Measurements from ENCODE around the gene SOX18. TPM values are rescaled to one million over a fixed set of nuclear protein-coding genes. Genes with fewer than 3 reads are reported as not detected.
A peak's percentile ranks its signal among the peaks of the same experiment; 100 is the strongest.

SOX18 gene
- total and polyA plus RNA-seq, 2 of the 13 experiments (the other 11 are each of a cell fraction or from before 2014, with no cell fraction given) = 1.6 to 1.9 TPM

DNA sequence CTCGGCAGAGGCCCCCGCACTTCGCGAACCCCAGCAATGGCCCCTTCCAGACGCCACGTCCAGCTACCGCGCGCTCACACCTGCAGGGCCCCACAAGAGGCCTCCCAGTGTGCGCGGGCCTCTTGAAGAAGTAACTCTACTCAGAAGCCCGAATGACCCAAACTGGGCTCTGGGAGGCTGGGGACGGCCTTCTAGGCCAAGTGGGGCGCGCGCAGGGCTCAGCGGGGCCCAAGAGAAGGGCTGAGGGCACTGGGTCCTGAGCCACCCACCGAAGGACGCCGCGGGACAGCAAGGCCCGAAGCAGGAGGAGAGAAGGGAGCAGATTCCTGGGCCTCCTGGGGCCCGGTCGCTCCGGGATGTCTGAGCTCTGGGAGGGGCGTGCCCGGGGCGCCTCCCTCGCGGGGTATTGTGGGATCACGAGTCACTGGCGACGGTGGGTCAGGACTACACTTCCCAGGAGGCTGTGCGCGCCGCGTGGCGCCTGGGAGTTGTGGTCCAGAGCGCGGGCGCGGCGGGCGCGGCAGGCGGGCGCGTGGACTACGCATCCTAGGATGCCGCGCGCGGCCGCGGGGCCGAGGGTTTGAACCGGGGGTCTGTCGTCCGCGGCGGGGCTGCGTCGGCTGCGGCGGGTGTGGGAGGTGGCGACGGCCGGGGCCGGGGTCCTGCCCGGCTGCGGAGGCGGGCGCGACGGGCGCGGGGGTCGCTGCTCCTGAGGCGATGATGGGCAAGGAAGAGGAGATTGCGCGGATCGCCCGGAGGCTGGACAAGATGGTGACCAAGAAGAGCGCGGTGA lies 13.4 kb upstream of the SOX18 start, which contains the start of gene TCEA2 (continued):
- TF ChIP-seq EEA1 (CRISPR knock-in tag; IDR thresholded peaks at IDR 0.05; ENCODE audit: borderline replicate concordance) (peak; percentile 3; the same call in 1 of the 2 replicates), GABPB1 (CRISPR knock-in tag; IDR thresholded peaks at IDR 0.05) (peak; percentile 94), BRD4 (CRISPR knock-in tag; IDR thresholded peaks at IDR 0.05) (no peak; the same call in 1 of the 2 replicates), FOXK1 (CRISPR knock-in tag; IDR thresholded peaks at IDR 0.05; ENCODE audit: borderline replicate concordance, low read depth) (peak; percentile 91; the same call in 1 of the 2 replicates), ZNF350 (CRISPR knock-in tag; IDR thresholded peaks at IDR 0.05; ENCODE audit: borderline replicate concordance, low read depth) (peak; percentile 88), ZNF589 (CRISPR knock-in tag; conservative IDR thresholded peaks at IDR 0.05) (peak; percentile 88; the same call in 1 of the 2 replicates), NR2C2 (CRISPR knock-in tag; IDR thresholded peaks at IDR 0.05; ENCODE audit: borderline replicate concordance) (peak; percentile 98), SMARCE1 (IDR thresholded peaks at IDR 0.05; ENCODE audit: borderline replicate concordance) (no peak), SAFB2 (CRISPR knock-in tag; IDR thresholded peaks at IDR 0.05; ENCODE audit: borderline replicate concordance, low read depth) (peak; percentile 98), ZNF614 (CRISPR knock-in tag; IDR thresholded peaks at IDR 0.05; ENCODE audit: borderline replicate concordance) (peak; percentile 86; the same call in 1 of the 2 replicates), ZNF652 (CRISPR knock-in tag; IDR thresholded peaks at IDR 0.05; ENCODE audit: borderline replicate concordance, low read depth) (0 out of 2 replicates have a peak, but pooled peaks have one; percentile 26)
- TF ChIP-seq, protein P1, sequence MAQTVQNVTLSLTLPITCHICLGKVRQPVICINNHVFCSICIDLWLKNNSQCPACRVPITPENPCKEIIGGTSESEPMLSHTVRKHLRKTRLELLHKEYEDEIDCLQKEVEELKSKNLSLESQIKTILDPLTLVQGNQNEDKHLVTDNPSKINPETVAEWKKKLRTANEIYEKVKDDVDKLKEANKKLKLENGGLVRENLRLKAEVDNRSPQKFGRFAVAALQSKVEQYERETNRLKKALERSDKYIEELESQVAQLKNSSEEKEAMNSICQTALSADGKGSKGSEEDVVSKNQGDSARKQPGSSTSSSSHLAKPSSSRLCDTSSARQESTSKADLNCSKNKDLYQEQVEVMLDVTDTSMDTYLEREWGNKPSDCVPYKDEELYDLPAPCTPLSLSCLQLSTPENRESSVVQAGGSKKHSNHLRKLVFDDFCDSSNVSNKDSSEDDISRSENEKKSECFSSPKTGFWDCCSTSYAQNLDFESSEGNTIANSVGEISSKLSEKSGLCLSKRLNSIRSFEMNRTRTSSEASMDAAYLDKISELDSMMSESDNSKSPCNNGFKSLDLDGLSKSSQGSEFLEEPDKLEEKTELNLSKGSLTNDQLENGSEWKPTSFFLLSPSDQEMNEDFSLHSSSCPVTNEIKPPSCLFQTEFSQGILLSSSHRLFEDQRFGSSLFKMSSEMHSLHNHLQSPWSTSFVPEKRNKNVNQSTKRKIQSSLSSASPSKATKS (CRISPR knock-in tag; IDR thresholded peaks at IDR 0.05) = no peak
- TF ChIP-seq, protein P2, sequence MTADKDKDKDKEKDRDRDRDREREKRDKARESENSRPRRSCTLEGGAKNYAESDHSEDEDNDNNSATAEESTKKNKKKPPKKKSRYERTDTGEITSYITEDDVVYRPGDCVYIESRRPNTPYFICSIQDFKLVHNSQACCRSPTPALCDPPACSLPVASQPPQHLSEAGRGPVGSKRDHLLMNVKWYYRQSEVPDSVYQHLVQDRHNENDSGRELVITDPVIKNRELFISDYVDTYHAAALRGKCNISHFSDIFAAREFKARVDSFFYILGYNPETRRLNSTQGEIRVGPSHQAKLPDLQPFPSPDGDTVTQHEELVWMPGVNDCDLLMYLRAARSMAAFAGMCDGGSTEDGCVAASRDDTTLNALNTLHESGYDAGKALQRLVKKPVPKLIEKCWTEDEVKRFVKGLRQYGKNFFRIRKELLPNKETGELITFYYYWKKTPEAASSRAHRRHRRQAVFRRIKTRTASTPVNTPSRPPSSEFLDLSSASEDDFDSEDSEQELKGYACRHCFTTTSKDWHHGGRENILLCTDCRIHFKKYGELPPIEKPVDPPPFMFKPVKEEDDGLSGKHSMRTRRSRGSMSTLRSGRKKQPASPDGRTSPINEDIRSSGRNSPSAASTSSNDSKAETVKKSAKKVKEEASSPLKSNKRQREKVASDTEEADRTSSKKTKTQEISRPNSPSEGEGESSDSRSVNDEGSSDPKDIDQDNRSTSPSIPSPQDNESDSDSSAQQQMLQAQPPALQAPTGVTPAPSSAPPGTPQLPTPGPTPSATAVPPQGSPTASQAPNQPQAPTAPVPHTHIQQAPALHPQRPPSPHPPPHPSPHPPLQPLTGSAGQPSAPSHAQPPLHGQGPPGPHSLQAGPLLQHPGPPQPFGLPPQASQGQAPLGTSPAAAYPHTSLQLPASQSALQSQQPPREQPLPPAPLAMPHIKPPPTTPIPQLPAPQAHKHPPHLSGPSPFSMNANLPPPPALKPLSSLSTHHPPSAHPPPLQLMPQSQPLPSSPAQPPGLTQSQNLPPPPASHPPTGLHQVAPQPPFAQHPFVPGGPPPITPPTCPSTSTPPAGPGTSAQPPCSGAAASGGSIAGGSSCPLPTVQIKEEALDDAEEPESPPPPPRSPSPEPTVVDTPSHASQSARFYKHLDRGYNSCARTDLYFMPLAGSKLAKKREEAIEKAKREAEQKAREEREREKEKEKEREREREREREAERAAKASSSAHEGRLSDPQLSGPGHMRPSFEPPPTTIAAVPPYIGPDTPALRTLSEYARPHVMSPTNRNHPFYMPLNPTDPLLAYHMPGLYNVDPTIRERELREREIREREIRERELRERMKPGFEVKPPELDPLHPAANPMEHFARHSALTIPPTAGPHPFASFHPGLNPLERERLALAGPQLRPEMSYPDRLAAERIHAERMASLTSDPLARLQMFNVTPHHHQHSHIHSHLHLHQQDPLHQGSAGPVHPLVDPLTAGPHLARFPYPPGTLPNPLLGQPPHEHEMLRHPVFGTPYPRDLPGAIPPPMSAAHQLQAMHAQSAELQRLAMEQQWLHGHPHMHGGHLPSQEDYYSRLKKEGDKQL (CRISPR knock-in tag; IDR thresholded peaks at IDR 0.05; ENCODE audit: low read depth) = no peak; the same call in 1 of the 2 replicates
- TF ChIP-seq, protein P3, sequence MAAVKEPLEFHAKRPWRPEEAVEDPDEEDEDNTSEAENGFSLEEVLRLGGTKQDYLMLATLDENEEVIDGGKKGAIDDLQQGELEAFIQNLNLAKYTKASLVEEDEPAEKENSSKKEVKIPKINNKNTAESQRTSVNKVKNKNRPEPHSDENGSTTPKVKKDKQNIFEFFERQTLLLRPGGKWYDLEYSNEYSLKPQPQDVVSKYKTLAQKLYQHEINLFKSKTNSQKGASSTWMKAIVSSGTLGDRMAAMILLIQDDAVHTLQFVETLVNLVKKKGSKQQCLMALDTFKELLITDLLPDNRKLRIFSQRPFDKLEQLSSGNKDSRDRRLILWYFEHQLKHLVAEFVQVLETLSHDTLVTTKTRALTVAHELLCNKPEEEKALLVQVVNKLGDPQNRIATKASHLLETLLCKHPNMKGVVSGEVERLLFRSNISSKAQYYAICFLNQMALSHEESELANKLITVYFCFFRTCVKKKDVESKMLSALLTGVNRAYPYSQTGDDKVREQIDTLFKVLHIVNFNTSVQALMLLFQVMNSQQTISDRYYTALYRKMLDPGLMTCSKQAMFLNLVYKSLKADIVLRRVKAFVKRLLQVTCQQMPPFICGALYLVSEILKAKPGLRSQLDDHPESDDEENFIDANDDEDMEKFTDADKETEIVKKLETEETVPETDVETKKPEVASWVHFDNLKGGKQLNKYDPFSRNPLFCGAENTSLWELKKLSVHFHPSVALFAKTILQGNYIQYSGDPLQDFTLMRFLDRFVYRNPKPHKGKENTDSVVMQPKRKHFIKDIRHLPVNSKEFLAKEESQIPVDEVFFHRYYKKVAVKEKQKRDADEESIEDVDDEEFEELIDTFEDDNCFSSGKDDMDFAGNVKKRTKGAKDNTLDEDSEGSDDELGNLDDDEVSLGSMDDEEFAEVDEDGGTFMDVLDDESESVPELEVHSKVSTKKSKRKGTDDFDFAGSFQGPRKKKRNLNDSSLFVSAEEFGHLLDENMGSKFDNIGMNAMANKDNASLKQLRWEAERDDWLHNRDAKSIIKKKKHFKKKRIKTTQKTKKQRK (IDR thresholded peaks at IDR 0.05; ENCODE audit: low read length) = no peak
- TF ChIP-seq, protein P4, sequence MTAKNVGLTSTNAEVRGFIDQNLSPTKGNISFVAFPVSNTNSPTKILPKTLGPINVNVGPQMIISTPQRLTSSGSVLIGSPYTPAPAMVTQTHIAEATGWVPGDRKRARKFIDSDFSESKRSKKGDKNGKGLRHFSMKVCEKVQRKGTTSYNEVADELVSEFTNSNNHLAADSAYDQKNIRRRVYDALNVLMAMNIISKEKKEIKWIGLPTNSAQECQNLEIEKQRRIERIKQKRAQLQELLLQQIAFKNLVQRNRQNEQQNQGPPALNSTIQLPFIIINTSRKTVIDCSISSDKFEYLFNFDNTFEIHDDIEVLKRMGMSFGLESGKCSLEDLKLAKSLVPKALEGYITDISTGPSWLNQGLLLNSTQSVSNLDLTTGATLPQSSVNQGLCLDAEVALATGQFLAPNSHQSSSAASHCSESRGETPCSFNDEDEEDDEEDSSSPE (CRISPR knock-in tag; IDR thresholded peaks at IDR 0.05) = peak; percentile 95

Measured in HepG2 (cell line).